ENCODE measurements around the gene BEND2.

DNA sequence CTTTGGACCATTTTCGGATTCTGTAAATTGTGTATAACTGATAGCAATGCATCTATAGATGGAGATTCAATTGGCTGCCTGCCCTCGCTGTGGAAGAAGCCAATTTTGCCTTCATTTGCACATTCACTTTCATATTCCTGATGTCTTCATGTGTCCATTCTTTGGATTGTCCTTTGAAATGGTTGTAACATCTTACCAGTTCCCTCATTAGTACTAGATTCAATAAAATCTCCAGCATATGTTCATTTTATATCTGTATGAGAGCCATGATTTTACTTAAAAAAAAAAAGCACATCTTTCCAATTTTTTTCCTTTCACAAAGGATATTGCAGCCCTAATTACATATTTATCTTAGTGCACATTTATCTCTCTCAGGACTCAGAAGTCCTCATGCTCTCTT lies 61.7 kb downstream of the BEND2 start:
- TF ChIP-seq SUZ12 (IDR thresholded peaks at IDR 0.05; ENCODE audit: extremely low read depth, insufficient read depth, insufficient read length) (no peak), YY1 (IDR thresholded peaks at IDR 0.05; ENCODE audit: insufficient read depth, insufficient read length) (no peak)
